Neuronal stem cell (in vitro differentiated cells): ENCODE results near the gene PPP2R5E.

Experiments used
- DNase-seq: peaks from one replicate; pipeline ENCODE4 v3.0.0-alpha.2; 2013; ENCODE audit warnings: low spot score
- H2AFZ ChIP-seq: one replicate; pipeline ENCODE4 v1.6.1; 2013; ENCODE audit warnings: mild to moderate bottlenecking, low read length, inconsistent platforms
- H2AK5ac ChIP-seq: 2 replicates; pipeline ENCODE4 v1.6.1; 2013; ENCODE audit warnings: low read depth, mild to moderate bottlenecking, inconsistent platforms, low read length, moderate library complexity, mixed read lengths
- H2BK120ac ChIP-seq: 2 replicates; pipeline ENCODE4 v1.6.1; 2013; ENCODE audit warnings: low read depth, mild to moderate bottlenecking, inconsistent platforms, low read length, moderate library complexity, mixed read lengths
- H2BK12ac ChIP-seq: one replicate; pipeline ENCODE4 v1.6.1; 2013; ENCODE audit warnings: low read length, inconsistent platforms
- H2BK15ac ChIP-seq: 2 replicates; pipeline ENCODE4 v1.6.1; 2013; ENCODE audit warnings: mild to moderate bottlenecking, low read length, inconsistent platforms, mixed read lengths
- H2BK5ac ChIP-seq: one replicate; pipeline ENCODE4 v1.6.1; 2013; ENCODE audit warnings: inconsistent platforms, mild to moderate bottlenecking, low read length, moderate library complexity
- H3K14ac ChIP-seq: one replicate; pipeline ENCODE4 v1.6.1; 2013; ENCODE audit warnings: low read length, inconsistent platforms
- H3K18ac ChIP-seq: 2 replicates; pipeline ENCODE4 v1.6.1; 2013; ENCODE audit warnings: low read length, inconsistent platforms
- H3K23ac ChIP-seq: 2 replicates; pipeline ENCODE4 v1.6.1; 2013; ENCODE audit warnings: low read depth, mild to moderate bottlenecking, mixed read lengths, low read length, inconsistent platforms; ENCODE audit not compliant: poor library complexity
- H3K27ac ChIP-seq: replicated peaks from 3 replicates; pipeline ENCODE4 v1.5.1; 2013; ENCODE audit warnings: low read length, inconsistent platforms
- H3K27me3 ChIP-seq, 3 experiments: 2 replicates each; pipeline ENCODE4 v1.6.1; 2013; ENCODE audit warnings: low read length in 3 of 3, mild to moderate bottlenecking in 2 of 3, inconsistent platforms in 1 of 3, low read depth in 1 of 3, mixed read lengths in 1 of 3, moderate library complexity in 1 of 3; ENCODE audit not compliant: control insufficient read depth in 3 of 3, insufficient read depth in 3 of 3
- H3K36me3 ChIP-seq, 2 donors: replicated peaks in 1 of 2; 2 replicates each; pipeline ENCODE4 v1.6.1; 2013; ENCODE audit warnings: low read length in 2 of 2; ENCODE audit not compliant: control insufficient read depth in 2 of 2, insufficient read depth in 2 of 2
- H3K4ac ChIP-seq: 2 replicates; pipeline ENCODE4 v1.6.1; 2013; ENCODE audit warnings: inconsistent platforms, mild to moderate bottlenecking, low read length, moderate library complexity
- H3K4me1 ChIP-seq, 2 donors: 1 replicate in 1 of 2; 2 replicates in 1 of 2; pipeline ENCODE4 v1.6.1; 2013; ENCODE audit warnings: low read length in 2 of 2, low read depth in 1 of 2; ENCODE audit not compliant: control insufficient read depth in 2 of 2, insufficient read depth in 1 of 2
- H3K4me2 ChIP-seq: one replicate; pipeline ENCODE4 v1.6.1; 2013; ENCODE audit warnings: mild to moderate bottlenecking, low read length, inconsistent platforms; ENCODE audit not compliant: insufficient read depth, poor library complexity, severe bottlenecking
- H3K4me3 ChIP-seq, 2 donors: 2 replicates each; pipeline ENCODE4 v1.5.1; 2013; ENCODE audit warnings: low read length in 2 of 2, mild to moderate bottlenecking in 2 of 2, inconsistent platforms in 1 of 2, moderate library complexity in 1 of 2
- H3K79me1 ChIP-seq: one replicate; pipeline ENCODE4 v1.6.1; 2013; ENCODE audit warnings: low read depth, mild to moderate bottlenecking, inconsistent platforms, low read length, moderate library complexity
- H3K9ac ChIP-seq: one replicate; pipeline ENCODE4 v1.6.1; 2013; ENCODE audit warnings: mild to moderate bottlenecking, low read depth, low read length, inconsistent platforms; ENCODE audit not compliant: poor library complexity
- H3K9me3 ChIP-seq, 2 donors: replicated peaks in 1 of 2; 2 replicates each; pipeline versions ENCODE3 to v1.6.1; 2013; ENCODE audit warnings: low read length in 2 of 2, mild to moderate bottlenecking in 2 of 2, inconsistent platforms in 1 of 2, low read depth in 1 of 2, mixed read lengths in 1 of 2, moderate library complexity in 1 of 2; ENCODE audit not compliant: control insufficient read depth in 2 of 2, insufficient read depth in 1 of 2
- H4K8ac ChIP-seq: one replicate; pipeline ENCODE4 v1.6.1; 2013; ENCODE audit warnings: low read depth, mild to moderate bottlenecking, inconsistent platforms, low read length, moderate library complexity
- H4K91ac ChIP-seq: one replicate; pipeline ENCODE4 v1.6.1; 2013; ENCODE audit warnings: low read length, low read depth, mild to moderate bottlenecking, inconsistent platforms; ENCODE audit not compliant: poor library complexity
- WGBS, 2 donors: extraction: QIAGEN DNeasy Blood & Tissue Kit; methylation state at CpG; one replicate each; pipeline ENCODE4 v1.1.7; 2013; ENCODE audit warnings: missing lambda C conversion rate in 2 of 2, mixed read lengths in 1 of 2; ENCODE audit not compliant: insufficient read length in 2 of 2, insufficient replicate concordance in 1 of 2; ENCODE audit errors: extremely low coverage in 2 of 2; 5-methylcytosine and 5-hydroxymethylcytosine counted together

The PPP2R5E gene

GRCh38 chr14:63470962-63471793 is 72.0 kb downstream of the PPP2R5E start:
- Histone ChIP-seq H3K9ac (no peak overlapping the region), H2BK120ac (no peak overlapping the region), H3K4me2 (no peak overlapping the region), H3K23ac (no peak overlapping the region), H3K27me3 (no peaks in the 10 kb centered on the region), H2BK15ac (no peak overlapping the region), H3K27ac (no peak overlapping the region), H3K9me3 (no peaks in the 10 kb centered on the region), H2AK5ac (no peak overlapping the region), H4K8ac (no peak overlapping the region), H3K79me1 (peaks cover 5% of the 10 kb centered on the region), H2BK5ac (no peak overlapping the region), H2BK12ac (no peak overlapping the region), H3K4ac (no peak overlapping the region), H3K14ac (no peak overlapping the region), H2AFZ (no peak overlapping the region), H3K36me3 (no peaks in the 10 kb centered on the region), H3K4me1 (peaks cover 1 to 4% of the 10 kb centered on the region in 2 donors), H4K91ac (no peak overlapping the region), H3K4me3 (no peak overlapping the region), H3K18ac (no peak overlapping the region)
- no peak for DNase-seq
- WGBS, 2 donors = no CpG with 5 or more reads among the region's 3 CpGs

- H2BK120ac ChIP-seq = no peak overlapping the region
- H2BK5ac ChIP-seq = no peak overlapping the region
- H3K4me1 ChIP-seq = peaks cover 0 to 2% of the 10 kb centered on the region in 2 donors
- H4K91ac ChIP-seq = no peak overlapping the region
- no peak overlapping the region for H3K4ac ChIP-seq
- WGBS, 2 donors = no CpG with 5 or more reads among the region's 1 CpG
- H3K9ac ChIP-seq = no peak overlapping the region
- H3K4me2 ChIP-seq = no peak overlapping the region
- H3K27ac ChIP-seq = no peak overlapping the region
- H3K23ac ChIP-seq = no peak overlapping the region
- no peak for DNase-seq
- no peak overlapping the region for H3K18ac ChIP-seq
- no peaks in the 10 kb centered on the region for H3K9me3 ChIP-seq
- H2AFZ ChIP-seq = no peak overlapping the region
- H3K79me1 ChIP-seq = no peaks in the 10 kb centered on the region
- no peak overlapping the region for H3K4me3 ChIP-seq
- peaks cover 0 to 5% of the 10 kb centered on the region in 2 donors for H3K36me3 ChIP-seq
- no peak overlapping the region for H2BK15ac ChIP-seq
- H3K27me3 ChIP-seq = no peaks in the 10 kb centered on the region
- H4K8ac ChIP-seq = no peak overlapping the region
- H2BK12ac ChIP-seq = no peak overlapping the region
- no peak overlapping the region for H3K14ac ChIP-seq
- no peak overlapping the region for H2AK5ac ChIP-seq
These were observed 74.9 kb downstream of the PPP2R5E start for GRCh38 chr14:63468294-63468693.

- Histone ChIP-seq H3K9ac (no peak overlapping the region), H3K4me2 (no peak overlapping the region), H3K4me3 (no peak overlapping the region), H2BK120ac (no peak overlapping the region), H3K9me3 (no peaks in the 10 kb centered on the region), H3K27me3 (no peaks in the 10 kb centered on the region), H3K14ac (no peak overlapping the region), H3K4me1 (peaks cover 0 to 2% of the 10 kb centered on the region in 2 donors), H4K91ac (no peak overlapping the region), H2BK15ac (no peak overlapping the region), H2BK5ac (no peak overlapping the region), H2AK5ac (no peak overlapping the region), H2AFZ (no peak overlapping the region), H3K23ac (no peak overlapping the region), H3K79me1 (no peaks in the 10 kb centered on the region), H3K36me3 (peaks cover 0 to 5% of the 10 kb centered on the region in 2 donors), H4K8ac (no peak overlapping the region), H3K27ac (no peak overlapping the region), H2BK12ac (no peak overlapping the region), H3K4ac (no peak overlapping the region), H3K18ac (no peak overlapping the region)
- no peak for DNase-seq
- no CpG with 5 or more reads among the region's 4 CpGs for WGBS, 2 donors
These were observed 75.6 kb downstream of the PPP2R5E start for GRCh38 chr14:63467440-63468072.

GRCh38 chr14:63465347-63465746 is 77.8 kb downstream of the PPP2R5E start:
- Histone ChIP-seq H2BK15ac (no peak overlapping the region), H3K4me2 (no peak overlapping the region), H3K9ac (no peak overlapping the region), H3K27ac (no peak overlapping the region), H3K23ac (no peak overlapping the region), H2BK5ac (no peak overlapping the region), H3K4me1 (no peaks in the 10 kb centered on the region), H2AFZ (no peak overlapping the region), H2BK120ac (no peak overlapping the region), H4K8ac (no peak overlapping the region), H3K14ac (no peak overlapping the region), H3K18ac (no peak overlapping the region), H3K9me3 (no peaks in the 10 kb centered on the region), H3K4me3 (no peak overlapping the region), H3K4ac (no peak overlapping the region), H3K79me1 (no peaks in the 10 kb centered on the region), H2BK12ac (no peak overlapping the region), H3K36me3 (peaks cover 0 to 5% of the 10 kb centered on the region in 2 donors), H3K27me3 (no peaks in the 10 kb centered on the region), H4K91ac (no peak overlapping the region), H2AK5ac (no peak overlapping the region)
- no peak for DNase-seq
- no CpG with 5 or more reads among the region's 8 CpGs for WGBS, 2 donors
